GM12878 (cell line): Measurements from ENCODE around the gene RAD9A. TPM values are rescaled to one million over a fixed set of nuclear protein-coding genes. Genes with fewer than 3 reads are reported as not detected.

ENCODE experiments used
- ATAC-seq: fragments of 200-7000 bp; cut with Tn5 transposase; 3 replicates; pipeline ENCODE4 v1.9.1; 2020; ENCODE audit warnings: mild to moderate bottlenecking, moderate library complexity
- BruUV-seq: library from RNA; stranded (reverse); fragments of 400-500 nt; replicated peaks from 2 replicates; lab custom pipeline; 2021; lab: Mats Ljungman, UMichigan
- CTCF ChIA-PET: fragments of 300-600 bp; sonication (Branson Sonifier 250); formaldehyde crosslinking; extraction: SDS; loops from one replicate; lab custom pipeline; 2021; ENCODE audit warnings: inconsistent platforms; lab: Yijun Ruan, JAX
- POLR2A ChIA-PET: fragments of 350-600 bp; formaldehyde crosslinking; extraction: SDS; loops from one replicate; lab custom pipeline; 2021; ENCODE audit warnings: inconsistent platforms; lab: Charles Lee
- RAD21 ChIA-PET: fragments of 300-600 bp; sonication (Branson Sonifier 250); formaldehyde crosslinking; loops from one replicate; lab custom pipeline; 2023; ENCODE audit warnings: antibody characterized with exemption; ENCODE audit not compliant: unreplicated experiment; lab: Charles Lee
- SMC1A ChIA-PET: fragments of 300-600 bp; sonication (Branson Sonifier 250); formaldehyde crosslinking; loops from one replicate; lab custom pipeline; 2023; ENCODE audit not compliant: unreplicated experiment, uncharacterized antibody; lab: Charles Lee
- DNase-seq: peaks from one replicate; pipeline ENCODE4 v3.0.0-alpha.2; 2011; ENCODE audit warnings: low read depth, low spot score
- FAIRE-seq: peaks from 3 replicates; lab custom pipeline; 2011; peaks lifted over from hg19 to GRCh38; lab: Jason Lieb, UNC
- H2AFZ ChIP-seq: 2 replicates; pipeline ENCODE4 v1.6.0; 2011; ENCODE audit warnings: low read depth, low read length, control low read depth; ENCODE audit not compliant: control insufficient read depth
- H3K27ac ChIP-seq: 2 replicates; pipeline ENCODE4 v1.5.1; 2011; ENCODE audit warnings: control low read depth; ENCODE audit not compliant: control insufficient read depth, insufficient read depth
- H3K27me3 ChIP-seq, 2 experiments: replicated peaks in 1 of 2; 2 replicates each; pipeline versions ENCODE4 v1.6.0 to v1.6.1; 2011; ENCODE audit warnings: low read length in 1 of 2; ENCODE audit not compliant: control insufficient read depth in 2 of 2, insufficient read depth in 2 of 2
- H3K36me3 ChIP-seq, 2 experiments: 2 replicates each; pipeline ENCODE4 v1.5.1; 2011; ENCODE audit warnings: low read length in 1 of 2; ENCODE audit not compliant: control insufficient read depth in 2 of 2, insufficient read depth in 2 of 2
- H3K4me1 ChIP-seq: 2 replicates; pipeline ENCODE4 v1.6.1; 2011; ENCODE audit warnings: mild to moderate bottlenecking, low read length, moderate library complexity, mixed read lengths; ENCODE audit not compliant: control insufficient read depth, insufficient read depth
- H3K4me2 ChIP-seq: 2 replicates; pipeline ENCODE4 v1.6.0; 2011; ENCODE audit warnings: control low read depth; ENCODE audit not compliant: control insufficient read depth, insufficient read depth
- H3K4me3 ChIP-seq: fragments of 200-600 bp; sonication (generic); 2 replicates; pipeline ENCODE4 v1.5.1; 2016
- H3K79me2 ChIP-seq: 2 replicates; pipeline ENCODE4 v1.6.0; 2011; ENCODE audit warnings: low read length; ENCODE audit not compliant: control insufficient read depth, insufficient read depth
- H3K9ac ChIP-seq: 2 replicates; pipeline ENCODE4 v1.8.0; 2011; ENCODE audit warnings: low read length, control low read depth, mixed read lengths; ENCODE audit not compliant: control insufficient read depth, insufficient read depth
- H3K9me3 ChIP-seq: replicated peaks from 3 replicates; pipeline ENCODE4 v1.5.1; 2011; ENCODE audit warnings: mild to moderate bottlenecking, low read length; ENCODE audit not compliant: control insufficient read depth, insufficient read depth
- H4K20me1 ChIP-seq: 2 replicates; pipeline ENCODE4 v1.6.0; 2011; ENCODE audit not compliant: control insufficient read depth, insufficient read depth
- BCLAF1 ChIP-seq: fragments of 450-650 bp; IDR thresholded peaks from 2 replicates; pipeline ENCODE4 v1.6.1; 2017; ENCODE audit warnings: antibody characterized with exemption, mild to moderate bottlenecking, moderate library complexity
- CBX5 ChIP-seq: sonication (generic); IDR thresholded peaks from 2 replicates; pipeline ENCODE4 v1.6.1; 2016; ENCODE audit warnings: low read depth, moderate library complexity, mild to moderate bottlenecking, inconsistent platforms
- EGR1 ChIP-seq, 2 experiments: IDR thresholded peaks; 1 replicate in 1 of 2; 2 replicates in 1 of 2; pipeline ENCODE4 v1.6.1; 2011 to 2012; ENCODE audit warnings: low read depth in 2 of 2, low read length in 2 of 2, borderline replicate concordance in 1 of 2, mild to moderate bottlenecking in 1 of 2, moderate library complexity in 1 of 2
- ETV6 ChIP-seq, 2 experiments: fragments of 450-650 bp in 1 of 2; IDR thresholded peaks in 1 of 2; conservative IDR thresholded peaks in 1 of 2; 2 replicates each; pipeline ENCODE4 v1.6.1; 2014; ENCODE audit warnings: antibody characterized with exemption in 1 of 2, borderline replicate concordance in 1 of 2, low read depth in 1 of 2, mild to moderate bottlenecking in 1 of 2, moderate library complexity in 1 of 2
- FOXM1 ChIP-seq: IDR thresholded peaks from 2 replicates; pipeline ENCODE4 v1.6.1; 2012; ENCODE audit warnings: low read depth, mild to moderate bottlenecking, inconsistent platforms, low read length, moderate library complexity
- JUNB ChIP-seq: IDR thresholded peaks from 2 replicates; pipeline ENCODE4 v1.6.1; 2016; ENCODE audit warnings: antibody characterized with exemption, mild to moderate bottlenecking
- LARP7 ChIP-seq: fragments of 450-650 bp; IDR thresholded peaks from 2 replicates; pipeline ENCODE4 v1.6.1; 2017; ENCODE audit warnings: mild to moderate bottlenecking
- MEF2A ChIP-seq: IDR thresholded peaks from 2 replicates; pipeline ENCODE4 v1.6.1; 2011; ENCODE audit warnings: low read depth, mild to moderate bottlenecking, low read length, moderate library complexity; ENCODE audit not compliant: insufficient read depth
- MYC ChIP-seq: IDR thresholded peaks from 2 replicates; pipeline ENCODE4 v1.6.1; 2011; ENCODE audit warnings: mild to moderate bottlenecking, low read length, moderate library complexity, inconsistent platforms; ENCODE audit not compliant: insufficient read depth, insufficient replicate concordance, insufficient read length, severe bottlenecking
- NR2F1 ChIP-seq: fragments of 450-650 bp; conservative IDR thresholded peaks from 2 replicates; pipeline ENCODE4 v1.6.1; 2017; ENCODE audit warnings: mild to moderate bottlenecking
- NRF1 ChIP-seq: conservative IDR thresholded peaks from 2 replicates; pipeline ENCODE4 v1.6.1; 2011; ENCODE audit warnings: mild to moderate bottlenecking, low read depth, low read length, improper control_type of control experiment
- PAX5 ChIP-seq: IDR thresholded peaks from 2 replicates; pipeline ENCODE4 v1.6.1; 2011; ENCODE audit warnings: low read depth, low read length, borderline replicate concordance
- PKNOX1 ChIP-seq: fragments of 450-650 bp; IDR thresholded peaks from 2 replicates; pipeline ENCODE4 v1.6.1; 2016; ENCODE audit warnings: mild to moderate bottlenecking
- PML ChIP-seq: IDR thresholded peaks from 2 replicates; pipeline ENCODE4 v1.6.1; 2012; ENCODE audit warnings: low read length, inconsistent platforms
- POLR2A ChIP-seq: IDR thresholded peaks from 2 replicates; pipeline ENCODE4 v1.6.1; 2011; ENCODE audit warnings: low read depth, mild to moderate bottlenecking, low read length
- SUZ12 ChIP-seq: fragments of 200-600 bp; sonication (generic); IDR thresholded peaks from one replicate; pipeline ENCODE4 v1.6.1; 2018; ENCODE audit warnings: antibody characterized with exemption, mild to moderate bottlenecking; ENCODE audit not compliant: unreplicated experiment
- TAF1 ChIP-seq: IDR thresholded peaks from 2 replicates; pipeline ENCODE4 v1.6.1; 2011; ENCODE audit warnings: mild to moderate bottlenecking, low read depth, low read length, borderline replicate concordance
- TARDBP ChIP-seq: IDR thresholded peaks from 2 replicates; pipeline ENCODE4 v1.6.1; 2016; ENCODE audit warnings: borderline replicate concordance
- ZSCAN29 ChIP-seq: fragments of 450-650 bp; IDR thresholded peaks from 2 replicates; pipeline ENCODE4 v1.6.1; 2017; ENCODE audit warnings: mild to moderate bottlenecking, moderate library complexity
- WGBS: methylation state at CpG from one replicate; pipeline ENCODE4 v1.1.6; 2016; ENCODE audit warnings: low lambda C conversion rate; ENCODE audit not compliant: insufficient replicate concordance, insufficient coverage; ENCODE audit errors: missing lambda C conversion rate; 5-methylcytosine and 5-hydroxymethylcytosine counted together
- in situ Hi-C: fragments of 300-500 bp; cut with MboI; formaldehyde crosslinking; loops from 9 replicates; pipeline ENCODE4 v1.14.3; 2018; ENCODE audit warnings: mixed read lengths
- intact Hi-C: fragments of 100-400 bp; cut with micrococcal nuclease; formaldehyde crosslinking; loops from one replicate; pipeline ENCODE4 v1.14.2; 2022; ENCODE audit not compliant: unreplicated experiment
- polyA plus RNA-seq, 11 experiments: library from polyadenylated mRNA; depleted of rRNA in 4 of 11; unstranded in 6 of 11; stranded (reverse) in 5 of 11; fragments of >200 nt; fragmentation: Nextera tagmentation in 4 of 11; fragmentation: Illumina TruSeq in 1 of 11; extraction: Ambion mirVana in 4 of 11; extraction: Trizol in 1 of 11; gene quantifications; 1 replicate in 1 of 11; 2 replicates in 10 of 11; pipeline versions ENCODE4 v1.2.1 to v1.2.3, GENCODE V29; 2011 to 2016; ENCODE audit warnings: inconsistent platforms in 2 of 11, missing spikeins in 2 of 11, low read depth in 1 of 11
- total RNA-seq, 4 experiments: library from RNA; depleted of rRNA in 3 of 4; stranded (reverse); fragments of >200 nt in 3 of 4; fragmentation: Illumina TruSeq in 1 of 4; extraction: Trizol in 1 of 4; gene quantifications; 2 replicates each; pipeline versions ENCODE4 v1.2.1 to v1.2.3, GENCODE V29; 2013 to 2021

Gene RAD9A
- total and polyA plus RNA-seq, 10 of the 15 experiments (the other 5 are each of a cell fraction or from before 2014, with no cell fraction given): 1.1 to 36.2 (median 19.8) TPM

DNA sequence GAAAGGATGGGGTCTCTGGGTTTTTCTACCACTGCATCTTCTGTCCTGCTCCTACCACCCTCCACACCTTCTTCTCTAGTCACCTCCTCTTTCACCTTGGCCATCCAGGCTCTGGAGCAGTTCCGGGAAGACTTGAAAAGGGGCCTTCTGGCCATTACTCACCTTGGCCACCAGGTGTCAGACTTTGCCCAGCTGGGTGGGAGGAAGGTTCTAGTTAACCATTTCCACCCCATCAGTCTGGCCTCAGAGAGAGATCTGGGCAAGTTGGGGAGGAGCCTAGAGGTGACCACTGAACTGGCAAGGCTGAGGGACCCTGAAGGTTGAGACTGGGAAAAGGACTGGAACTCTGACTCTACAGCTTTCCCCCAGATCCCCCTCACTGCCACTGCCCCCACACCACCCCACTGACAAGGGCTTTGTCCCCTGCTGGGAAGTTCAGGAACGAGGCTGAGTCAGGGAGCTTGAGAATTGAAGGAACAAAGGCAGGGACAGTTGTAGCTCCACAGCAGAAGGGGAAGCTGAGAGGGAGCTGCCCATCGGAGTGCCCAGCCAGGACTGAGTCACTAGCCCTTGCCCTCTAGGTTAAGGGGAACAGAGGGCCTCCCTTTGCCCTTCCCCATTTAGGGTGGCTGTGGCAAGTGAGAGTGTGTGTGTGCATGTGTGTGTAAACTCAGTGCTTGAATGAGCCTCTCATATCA is 34.8 kb upstream of the RAD9A start:
- Histone ChIP-seq H3K4me1 (peaks cover 32% of the 10 kb centered on the region), H3K79me2 (peaks cover 10% of the 10 kb centered on the region), H3K27ac (peak overlapping the region; percentile 67), H4K20me1 (no peaks in the 10 kb centered on the region), H2AFZ (peak overlapping the region; percentile 70), H3K36me3 (no peaks in the 10 kb centered on the region), H3K9ac (peak overlapping the region; percentile 65), H3K27me3 (no peaks in the 10 kb centered on the region; a peak in 1 of 4 replicates), H3K4me3 (peak overlapping the region; percentile 51; the same call in 1 of the 2 replicates), H3K9me3 (no peaks in the 10 kb centered on the region), H3K4me2 (peak overlapping the region; percentile 39)
- SMC1A ChIA-PET: interaction anchor here (0.8 to 15.8 kb wide), 10 partner anchors 12 to 302 kb away, joined by 3 to 646 read pairs (median 6); partner anchors contain the start of genes CLCF1, RAD9A and TBC1D10C
- in situ Hi-C loops: no loop called here
- DNase-seq (no peak), ATAC-seq (peak; percentile 15), FAIRE-seq (peak; percentile 96)
- POLR2A ChIA-PET: interaction anchor here (0.6 to 11.4 kb wide), 9 partner anchors 8 to 46 kb away, joined by 3 to 183 read pairs (median 11); partner anchors contain the start of genes PPP1CA, RAD9A and TBC1D10C
- 32% methylated on average over 3 of the region's 3 CpGs for WGBS
- CTCF ChIA-PET: interaction anchor here (0.6 to 26.2 kb wide), 12 partner anchors 8 to 637 kb away, joined by 3 to 1301 read pairs (median 4); partner anchors contain the start of genes CLCF1, PPP1CA and RAD9A
- RAD21 ChIA-PET: interaction anchor here (1.0 to 10.1 kb wide), 11 partner anchors 11 to 303 kb away, joined by 3 to 525 read pairs (median 5); partner anchors contain the start of genes CLCF1, PPP1CA and RAD9A
- BruUV-seq: no TSS peak
- intact Hi-C loops: loop anchor here (1.0 to 2.0 kb wide), 4 partner anchors 14 to 150 kb away; no protein-coding TSS in a partner anchor
- peak; percentile 46; the same call in 1 of the 2 replicates for TF ChIP-seq MEF2A
- no peak for TF ChIP-seq TARDBP
- 0 out of 3 replicates have a peak, but pooled peaks of 1 of the 2 experiments have one; percentile 20 for TF ChIP-seq EGR1 (IDR thresholded peaks at IDR 0.05; ENCODE audit: borderline replicate concordance in 1 of 2, low read depth in 2 of 2, low read length in 2 of 2)
- no peak for TF ChIP-seq CBX5
- TF ChIP-seq NR2F1: no peak
- TF ChIP-seq PKNOX1: no peak
- TF ChIP-seq JUNB: no peak
- no peak for TF ChIP-seq BCLAF1
- TF ChIP-seq SUZ12: no peak
- peak; percentile 25; the same call in 1 of the 2 replicates for TF ChIP-seq PAX5
- no peak for TF ChIP-seq PML
- no peak for TF ChIP-seq MYC
- TF ChIP-seq TAF1: no peak
- TF ChIP-seq FOXM1: no peak
- no peak for TF ChIP-seq LARP7
- no peak for TF ChIP-seq ETV6 (conservative IDR thresholded peaks at IDR 0.05 in 1 of 2, IDR thresholded peaks at IDR 0.05 in 1 of 2; ENCODE audit: borderline replicate concordance in 1 of 2, low read depth in 1 of 2)
- TF ChIP-seq ZSCAN29: no peak
- no peak for TF ChIP-seq POLR2A
- no peak; the same call in 1 of the 2 replicates for TF ChIP-seq NRF1
